CD4-positive, alpha-beta T cell treated with Interleukin-21 for 1 hour (primary cell): ENCODE data around the gene IFT80.
"Not testable (repeated sequence)": the region's sequence is repeated elsewhere in the genome, so short reads cannot be mapped to it uniquely, and the experiment has no call there.

Source experiments
- DNase-seq: peaks from one replicate; pipeline ENCODE4 v3.0.0-alpha.2; 2020

IFT80 gene

GRCh38 chr3:160257606-160258005, 141.4 kb downstream of the IFT80 start:
- DNase-seq, result no peak

DNA sequence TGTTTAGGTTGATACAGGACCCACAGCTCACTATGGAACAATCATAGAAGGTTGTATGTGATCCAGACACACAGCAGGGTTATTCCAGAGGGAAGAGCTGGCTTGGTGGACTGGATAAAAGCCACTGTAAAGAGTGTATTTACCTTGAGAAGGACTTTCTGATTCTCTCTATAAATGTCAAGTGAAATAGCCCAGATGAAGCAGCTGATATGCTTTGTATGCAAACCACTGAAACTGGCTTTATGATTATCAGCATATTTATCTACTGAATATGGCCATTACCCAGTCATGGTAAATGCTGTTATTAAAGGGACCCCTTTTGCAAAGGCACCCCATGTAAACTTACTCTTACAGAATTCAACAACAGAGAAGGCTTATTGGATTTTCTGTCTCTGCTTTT, 145.7 kb downstream of the IFT80 start:
- DNase-seq, result no peak

GRCh38 chr3:160247766-160248165, 151.3 kb downstream of the IFT80 start:
- no peak for DNase-seq

GRCh38 chr3:160245261-160245800, 153.7 kb downstream of the IFT80 start:
- no peak for DNase-seq

GRCh38 chr3:160240719-160241118, 158.3 kb downstream of the IFT80 start:
- not testable (repeated sequence) for DNase-seq

DNA sequence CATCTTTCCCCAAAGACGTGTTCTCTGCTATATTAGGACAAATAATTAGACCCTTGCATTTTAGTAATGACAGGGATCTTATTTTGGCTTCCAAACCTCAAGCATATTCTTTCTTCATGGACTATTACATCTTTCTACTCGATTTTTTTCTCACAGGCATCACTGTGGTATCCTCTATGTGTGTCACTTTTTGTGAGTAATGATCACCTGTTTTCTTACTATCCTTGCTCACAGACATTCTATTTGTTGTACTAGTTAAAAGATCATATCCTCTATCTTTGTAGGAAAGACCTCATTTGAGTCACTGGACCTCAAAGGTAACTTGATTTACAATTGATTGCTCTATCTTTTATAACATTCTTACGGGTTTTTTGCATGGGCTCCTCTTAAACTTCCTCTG, 167.0 kb downstream of the IFT80 start:
- DNase-seq, result no peak

DNA sequence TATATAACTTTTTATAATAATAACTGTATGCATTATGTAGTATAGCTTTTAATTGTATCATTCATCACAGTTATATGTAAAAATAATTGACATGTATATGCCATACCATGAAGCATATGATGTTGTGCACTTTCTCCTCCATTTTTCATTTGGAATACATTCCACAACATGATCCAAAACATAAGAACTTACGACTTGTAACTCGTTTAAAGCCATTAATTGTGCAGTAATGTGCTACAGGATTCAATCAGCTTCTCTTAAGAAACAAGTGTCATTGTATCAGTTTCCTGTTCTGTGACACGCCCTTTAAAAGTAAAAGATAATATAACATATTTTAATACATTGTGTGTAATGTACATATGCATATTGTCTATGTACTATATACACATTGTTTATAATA, 171.6 kb downstream of the IFT80 start:
- no peak for DNase-seq

DNA sequence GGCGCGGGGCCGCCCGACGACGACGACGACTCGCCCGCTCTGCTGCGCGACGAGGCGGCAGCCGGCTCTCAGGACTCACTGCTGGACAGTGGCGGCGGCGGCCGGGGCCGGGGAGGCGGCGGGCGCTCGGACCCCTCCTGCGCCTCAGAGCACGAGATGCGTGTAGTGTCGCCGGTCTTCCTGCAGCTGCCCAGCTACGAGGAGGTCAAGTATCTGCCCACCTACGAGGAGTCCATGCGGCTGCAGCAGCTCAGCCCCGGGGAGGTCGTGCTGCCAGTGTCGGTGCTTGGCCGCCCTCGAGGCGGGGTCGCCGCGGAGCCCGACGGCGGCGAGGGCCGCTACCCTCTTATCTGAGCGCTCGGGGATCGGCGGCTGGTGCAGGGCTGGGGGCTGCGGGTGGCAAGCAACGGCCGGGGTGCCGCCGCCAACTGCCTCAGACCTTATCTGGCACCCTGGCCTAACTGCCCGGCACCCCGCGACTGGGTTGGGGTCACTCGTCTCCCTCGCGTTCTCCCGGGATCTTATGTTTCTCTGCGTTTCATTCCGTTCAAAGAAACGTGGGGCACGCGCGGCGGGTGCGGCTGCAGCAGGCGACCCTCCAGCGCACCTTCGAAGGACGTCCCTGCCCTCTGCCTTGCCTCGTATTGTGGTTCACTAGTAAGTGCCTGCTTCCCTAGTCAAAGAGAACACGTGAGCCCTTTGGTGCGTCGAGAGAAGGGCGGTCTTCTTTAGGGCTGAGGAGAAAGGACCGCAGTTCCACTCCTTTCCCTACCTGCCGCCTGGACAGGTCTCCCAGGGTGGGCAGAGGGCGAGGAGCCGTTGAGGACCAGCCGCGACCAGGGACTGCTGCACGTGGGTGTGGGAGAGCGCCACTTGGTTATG, 172.8 kb downstream of the IFT80 start:
- no peak for DNase-seq

DNA sequence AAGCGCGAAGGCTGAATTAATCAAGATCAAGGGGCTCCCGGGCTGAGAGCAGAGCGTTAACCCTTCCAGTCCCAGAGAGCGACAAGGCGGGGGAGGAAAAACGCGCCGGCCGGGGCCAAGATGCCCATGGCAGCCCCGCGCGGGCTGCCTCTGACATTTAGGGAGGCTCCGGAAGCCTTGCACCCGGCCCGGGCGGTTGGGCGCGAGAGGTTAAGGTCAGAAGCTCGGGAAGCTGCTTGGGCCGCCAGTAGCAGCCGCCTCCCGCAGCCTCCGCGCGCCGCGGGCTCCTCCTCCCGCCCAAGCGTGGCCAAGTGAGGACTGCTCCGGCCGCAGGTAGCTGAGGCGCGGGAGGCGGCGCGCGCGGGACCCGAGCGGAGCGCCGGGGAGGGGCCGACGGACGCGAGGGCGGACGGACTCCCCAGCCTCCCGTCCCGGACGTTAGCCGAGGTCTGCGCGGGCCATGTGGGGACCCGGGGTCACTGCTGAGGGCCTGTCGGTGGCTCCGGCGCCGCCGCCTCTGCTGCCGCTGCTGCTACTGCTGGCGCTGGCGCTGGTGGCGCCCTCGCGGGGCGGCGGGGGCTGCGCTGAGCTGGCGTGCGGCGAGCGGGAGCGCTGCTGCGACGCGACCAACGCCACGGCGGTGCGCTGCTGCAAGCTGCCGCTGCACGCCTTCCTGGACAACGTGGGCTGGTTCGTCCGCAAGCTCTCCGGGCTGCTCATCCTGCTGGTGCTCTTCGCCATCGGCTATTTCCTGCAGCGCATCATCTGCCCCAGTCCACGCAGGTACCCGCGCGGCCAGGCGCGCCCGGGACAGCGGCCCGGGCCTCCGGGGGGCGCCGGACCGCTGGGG, 173.6 kb downstream of the IFT80 start, which contains the start of gene C3orf80:
C3orf80 (plus strand) TSS at position 247 of the 850 bp plus-strand sequence; CDS start at position 461, 214 bp downstream.
- DNase-seq, result peak; percentile 19

DNA sequence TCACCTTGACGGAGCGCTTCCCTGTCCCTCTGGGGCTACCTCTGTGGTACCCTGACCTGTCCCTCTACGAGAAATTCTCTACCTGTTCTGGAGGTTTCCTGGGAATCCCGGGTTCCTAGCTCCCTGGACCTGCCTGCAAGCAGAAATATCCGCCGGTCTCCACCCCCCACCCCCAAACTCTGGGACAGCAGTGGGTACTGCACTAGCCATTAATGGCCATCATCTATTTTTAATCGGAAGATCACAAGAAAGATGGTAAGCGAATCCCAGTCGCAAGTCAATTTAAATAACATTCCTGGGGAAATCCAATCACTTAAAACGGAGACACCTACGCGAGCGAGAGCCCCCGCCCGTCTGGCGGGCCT, 174.2 kb downstream of the IFT80 start:
- no peak for DNase-seq

DNA sequence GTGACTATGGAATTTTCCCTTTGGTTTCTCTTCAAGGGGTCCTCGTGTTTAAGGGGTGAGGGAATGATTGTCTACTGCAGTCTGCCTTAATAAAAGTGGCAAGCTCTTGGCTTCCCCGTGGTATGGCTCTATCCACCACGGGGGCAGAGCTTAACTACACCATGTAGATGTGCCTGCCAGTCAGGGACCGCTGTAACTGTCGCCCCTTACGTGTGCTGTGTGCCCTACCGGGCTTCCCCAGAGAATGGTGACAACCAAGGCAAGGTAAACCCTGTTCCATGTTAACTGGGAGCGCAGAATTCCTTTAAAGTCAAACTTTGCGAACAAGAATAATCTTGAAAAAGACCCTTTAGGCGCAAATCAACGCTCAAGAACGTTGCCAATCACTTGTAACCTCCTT, 174.8 kb downstream of the IFT80 start:
- DNase-seq, result no peak

GRCh38 chr3:160221019-160221418, 178.0 kb downstream of the IFT80 start:
- DNase-seq, result no peak

DNA sequence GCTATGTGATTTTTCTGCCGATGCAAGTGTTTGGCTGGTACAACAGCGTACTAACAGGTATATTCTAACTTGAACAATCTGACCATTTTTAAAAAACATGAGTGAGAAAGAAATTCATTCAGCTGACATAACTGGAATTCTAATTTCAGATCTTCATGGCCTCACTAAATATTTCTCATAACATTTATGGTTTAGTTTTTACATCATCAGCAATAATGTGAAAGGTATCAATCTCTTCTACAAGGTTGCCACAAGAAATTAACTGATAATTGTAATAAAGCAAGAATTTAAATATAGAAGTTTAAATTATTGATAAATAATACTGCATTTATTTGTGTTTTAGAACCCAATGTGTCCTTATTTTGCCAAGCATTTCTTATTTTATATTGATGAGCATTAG, 179.0 kb downstream of the IFT80 start:
- no peak for DNase-seq

GRCh38 chr3:160218136-160218535, 180.9 kb downstream of the IFT80 start:
- no peak for DNase-seq

DNA sequence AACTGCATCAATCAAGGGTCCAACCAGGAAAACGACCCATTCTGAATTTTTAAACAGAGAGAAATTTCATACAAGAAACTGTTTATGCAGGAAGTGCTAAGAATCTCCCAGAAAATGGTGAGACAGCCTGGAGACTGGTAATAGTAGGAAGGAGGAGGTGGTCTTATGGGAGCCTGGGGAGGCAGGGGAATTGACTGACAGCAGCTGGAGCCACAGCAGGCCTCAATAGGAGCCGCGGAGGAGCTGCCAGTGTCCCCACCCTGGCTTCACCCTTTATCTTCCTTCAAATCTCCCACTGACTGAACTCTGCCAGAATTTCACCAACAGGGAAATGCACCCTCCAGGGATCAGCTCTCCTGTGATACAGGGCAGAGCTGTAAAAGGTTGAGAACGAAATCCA, 181.3 kb downstream of the IFT80 start:
- DNase-seq, result no peak

DNA sequence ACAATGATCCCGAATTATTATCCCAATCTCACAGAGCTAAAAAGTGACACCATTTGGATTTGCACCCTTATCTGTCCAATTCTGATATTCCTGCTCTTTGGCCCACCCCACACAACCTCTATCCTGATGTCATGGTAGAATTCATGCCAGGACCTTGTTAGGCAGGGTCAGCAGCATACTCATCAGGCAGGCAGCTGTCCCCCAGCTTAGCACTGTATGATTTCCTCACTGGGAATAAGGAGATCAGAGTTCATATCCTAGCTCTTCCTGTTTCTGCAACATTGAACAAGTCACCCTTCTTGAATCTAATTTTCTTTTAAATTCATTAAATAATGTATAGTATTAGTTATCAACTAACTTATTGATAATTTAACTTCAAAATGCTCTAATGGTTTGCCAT, 185.8 kb downstream of the IFT80 start:
- DNase-seq, result no peak

- no peak for DNase-seq
These were observed 188.2 kb downstream of the IFT80 start for GRCh38 chr3:160210799-160211221.

DNA sequence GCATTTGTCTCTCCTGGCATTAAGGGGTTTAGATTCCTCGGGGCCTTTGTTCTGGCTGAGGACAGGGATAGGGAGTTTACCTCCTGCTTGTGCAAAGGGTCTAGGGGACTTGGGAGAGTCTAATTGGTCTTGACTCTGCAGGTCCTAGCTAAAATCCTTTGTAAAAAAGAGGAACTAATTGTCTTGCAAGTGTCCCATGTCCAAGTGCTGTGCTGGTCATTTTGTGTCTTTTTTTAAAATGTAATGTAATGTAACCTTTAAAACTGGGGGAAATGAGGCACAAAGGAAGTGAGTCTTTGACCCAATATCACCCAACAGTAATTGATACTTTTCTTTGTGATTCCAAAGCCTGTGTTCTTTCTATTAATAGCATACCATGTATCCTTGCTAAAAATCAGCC, 188.7 kb downstream of the IFT80 start:
- no peak for DNase-seq
